K562 (cell line): Measurements from ENCODE around the gene ERCC1. TPM values are rescaled to one million over a fixed set of nuclear protein-coding genes. Genes with fewer than 3 reads are reported as not detected.

Source experiments
- ARNT ChIP-seq, 2 experiments: fragments of 450-650 bp; IDR thresholded peaks; 2 replicates each; pipeline ENCODE4 v1.6.1; 2016; ENCODE audit warnings: mild to moderate bottlenecking in 1 of 2
- CCNT2 ChIP-seq: IDR thresholded peaks from 2 replicates; pipeline ENCODE4 v1.6.1; 2011; ENCODE audit warnings: borderline replicate concordance, low read depth, mild to moderate bottlenecking, moderate library complexity, mixed read lengths, low read length; ENCODE audit not compliant: insufficient read length; ENCODE audit errors: extremely low read depth
- CTBP1 ChIP-seq: fragments of 450-650 bp; IDR thresholded peaks from 2 replicates; pipeline ENCODE4 v1.6.1; 2016; ENCODE audit warnings: borderline replicate concordance
- DPF2 ChIP-seq: fragments of 450-650 bp; IDR thresholded peaks from 2 replicates; pipeline ENCODE4 v1.6.1; 2016
- E2F8 ChIP-seq: fragments of 450-650 bp; IDR thresholded peaks from 2 replicates; pipeline ENCODE4 v1.7.1; 2018; ENCODE audit warnings: mild to moderate bottlenecking, low read depth; ENCODE audit not compliant: partially characterized antibody
- PHF21A ChIP-seq: fragments of 450-650 bp; IDR thresholded peaks from 2 replicates; pipeline ENCODE4 v1.6.1; 2017; ENCODE audit warnings: low read depth, borderline replicate concordance
- POLR2AphosphoS5 ChIP-seq: IDR thresholded peaks from 2 replicates; pipeline ENCODE4 v1.6.1; 2011; ENCODE audit warnings: mild to moderate bottlenecking, low read depth, low read length, moderate library complexity; ENCODE audit not compliant: control insufficient read depth, insufficient read depth
- SP1 ChIP-seq: sonication (generic); formaldehyde crosslinking; IDR thresholded peaks from 2 replicates; pipeline ENCODE4 v1.8.1; 2022; ENCODE audit warnings: mild to moderate bottlenecking, missing genetic modification reagents
- TRIM24 ChIP-seq, 2 experiments: fragments of 450-650 bp; IDR thresholded peaks; 2 replicates each; pipeline ENCODE4 v1.6.1; 2016
- ZBTB12 ChIP-seq: fragments of 250-450 bp; sonication (Bioruptor Pico); IDR thresholded peaks from 2 replicates; pipeline ENCODE4 v1.4.0; 2020
- ZBTB2 ChIP-seq: fragments of 450-650 bp; IDR thresholded peaks from 2 replicates; pipeline ENCODE4 v1.6.1; 2016; ENCODE audit warnings: antibody characterized with exemption
- ZC3H8 ChIP-seq: fragments of 450-650 bp; IDR thresholded peaks from 2 replicates; pipeline ENCODE4 v1.6.1; 2017
- ZNF197 ChIP-seq: fragments of 200-800 bp; sonication (Bioruptor generic); IDR thresholded peaks from 2 replicates; pipeline ENCODE4 v1.6.1; 2016; ENCODE audit warnings: low read depth, missing genetic modification characterization, missing compliant biosample characterization
- polyA plus RNA-seq, 8 experiments: library from polyadenylated mRNA; depleted of rRNA in 4 of 8; stranded (reverse) in 5 of 8; unstranded in 3 of 8; fragments of >200 nt; fragmentation: Nextera tagmentation in 2 of 8; fragmentation: Illumina TruSeq in 1 of 8; extraction: Ambion mirVana in 2 of 8; extraction: Trizol in 1 of 8; gene quantifications; 2 replicates each; pipeline versions ENCODE4 v1.2.1 to v1.2.3, GENCODE V29; 2011 to 2014; ENCODE audit warnings: inconsistent platforms in 1 of 8, missing spikeins in 1 of 8
- total RNA-seq, 7 experiments: library from RNA; depleted of rRNA in 6 of 7; stranded (reverse); fragments of >200 nt in 6 of 7; fragmentation: Illumina TruSeq in 2 of 7; extraction: Trizol in 2 of 7; gene quantifications; 2 replicates each; pipeline versions ENCODE4 v1.2.1 to v1.2.3, GENCODE V29; 2011 to 2021; ENCODE audit warnings: low replicate concordance in 1 of 7
- TF ChIP-seq, protein P1 (sequence below), 2 experiments: fragments of 450-650 bp; IDR thresholded peaks; 2 replicates each; pipeline ENCODE4 v1.6.1; 2018; ENCODE audit warnings: mild to moderate bottlenecking in 2 of 2, low read depth in 1 of 2; ENCODE audit not compliant: partially characterized antibody in 2 of 2
- TF ChIP-seq, protein P2 (sequence below): fragments of 250-450 bp; sonication (Bioruptor Pico); IDR thresholded peaks from 2 replicates; pipeline ENCODE4 v1.8.0; 2021; ENCODE audit warnings: borderline replicate concordance, mild to moderate bottlenecking, moderate library complexity; ENCODE audit not compliant: poor library complexity, severe bottlenecking

Gene ERCC1
- total and polyA plus RNA-seq, 9 of the 15 experiments (the other 6 are each of a cell fraction or from before 2014, with no cell fraction given): 9.3 to 92.6 (median 60.0) TPM

GRCh38 chr19:45443462-45444317, 20.0 kb upstream of the ERCC1 start (continued):
- TF ChIP-seq ZBTB2 (peak; percentile 62; the same call in 1 of the 2 replicates), ARNT (IDR thresholded peaks at IDR 0.05) (peak; percentile 68 to 75; a peak in 2 of 4 replicates), ZC3H8 (no peak), CTBP1 (no peak; the same call in 1 of the 2 replicates), CCNT2 (peak; percentile 92), DPF2 (peak; percentile 54; the same call in 1 of the 2 replicates), E2F8 (no peak), POLR2AphosphoS5 (peak; percentile 73), ZNF197 (CRISPR knock-in tag) (no peak), PHF21A (peak; percentile 79; the same call in 1 of the 2 replicates), TRIM24 (IDR thresholded peaks at IDR 0.05) (peak in 1 of 2 experiments; percentile 22; a peak in 1 of 4 replicates), ZBTB12 (peak; percentile 89), SP1 (CRISPR knock-in tag) (peak; percentile 90; the same call in 1 of the 2 replicates)
- TF ChIP-seq, protein P1, sequence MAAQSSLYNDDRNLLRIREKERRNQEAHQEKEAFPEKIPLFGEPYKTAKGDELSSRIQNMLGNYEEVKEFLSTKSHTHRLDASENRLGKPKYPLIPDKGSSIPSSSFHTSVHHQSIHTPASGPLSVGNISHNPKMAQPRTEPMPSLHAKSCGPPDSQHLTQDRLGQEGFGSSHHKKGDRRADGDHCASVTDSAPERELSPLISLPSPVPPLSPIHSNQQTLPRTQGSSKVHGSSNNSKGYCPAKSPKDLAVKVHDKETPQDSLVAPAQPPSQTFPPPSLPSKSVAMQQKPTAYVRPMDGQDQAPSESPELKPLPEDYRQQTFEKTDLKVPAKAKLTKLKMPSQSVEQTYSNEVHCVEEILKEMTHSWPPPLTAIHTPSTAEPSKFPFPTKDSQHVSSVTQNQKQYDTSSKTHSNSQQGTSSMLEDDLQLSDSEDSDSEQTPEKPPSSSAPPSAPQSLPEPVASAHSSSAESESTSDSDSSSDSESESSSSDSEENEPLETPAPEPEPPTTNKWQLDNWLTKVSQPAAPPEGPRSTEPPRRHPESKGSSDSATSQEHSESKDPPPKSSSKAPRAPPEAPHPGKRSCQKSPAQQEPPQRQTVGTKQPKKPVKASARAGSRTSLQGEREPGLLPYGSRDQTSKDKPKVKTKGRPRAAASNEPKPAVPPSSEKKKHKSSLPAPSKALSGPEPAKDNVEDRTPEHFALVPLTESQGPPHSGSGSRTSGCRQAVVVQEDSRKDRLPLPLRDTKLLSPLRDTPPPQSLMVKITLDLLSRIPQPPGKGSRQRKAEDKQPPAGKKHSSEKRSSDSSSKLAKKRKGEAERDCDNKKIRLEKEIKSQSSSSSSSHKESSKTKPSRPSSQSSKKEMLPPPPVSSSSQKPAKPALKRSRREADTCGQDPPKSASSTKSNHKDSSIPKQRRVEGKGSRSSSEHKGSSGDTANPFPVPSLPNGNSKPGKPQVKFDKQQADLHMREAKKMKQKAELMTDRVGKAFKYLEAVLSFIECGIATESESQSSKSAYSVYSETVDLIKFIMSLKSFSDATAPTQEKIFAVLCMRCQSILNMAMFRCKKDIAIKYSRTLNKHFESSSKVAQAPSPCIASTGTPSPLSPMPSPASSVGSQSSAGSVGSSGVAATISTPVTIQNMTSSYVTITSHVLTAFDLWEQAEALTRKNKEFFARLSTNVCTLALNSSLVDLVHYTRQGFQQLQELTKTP (IDR thresholded peaks at IDR 0.05; ENCODE audit: low read depth in 1 of 2, partially characterized antibody in 2 of 2): peak in 1 of 2 experiments; percentile 37
- TF ChIP-seq, protein P2, sequence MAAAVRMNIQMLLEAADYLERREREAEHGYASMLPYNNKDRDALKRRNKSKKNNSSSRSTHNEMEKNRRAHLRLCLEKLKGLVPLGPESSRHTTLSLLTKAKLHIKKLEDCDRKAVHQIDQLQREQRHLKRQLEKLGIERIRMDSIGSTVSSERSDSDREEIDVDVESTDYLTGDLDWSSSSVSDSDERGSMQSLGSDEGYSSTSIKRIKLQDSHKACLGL (CRISPR knock-in tag): no peak
